ENCODE measurements around the gene ECSIT.

DNA sequence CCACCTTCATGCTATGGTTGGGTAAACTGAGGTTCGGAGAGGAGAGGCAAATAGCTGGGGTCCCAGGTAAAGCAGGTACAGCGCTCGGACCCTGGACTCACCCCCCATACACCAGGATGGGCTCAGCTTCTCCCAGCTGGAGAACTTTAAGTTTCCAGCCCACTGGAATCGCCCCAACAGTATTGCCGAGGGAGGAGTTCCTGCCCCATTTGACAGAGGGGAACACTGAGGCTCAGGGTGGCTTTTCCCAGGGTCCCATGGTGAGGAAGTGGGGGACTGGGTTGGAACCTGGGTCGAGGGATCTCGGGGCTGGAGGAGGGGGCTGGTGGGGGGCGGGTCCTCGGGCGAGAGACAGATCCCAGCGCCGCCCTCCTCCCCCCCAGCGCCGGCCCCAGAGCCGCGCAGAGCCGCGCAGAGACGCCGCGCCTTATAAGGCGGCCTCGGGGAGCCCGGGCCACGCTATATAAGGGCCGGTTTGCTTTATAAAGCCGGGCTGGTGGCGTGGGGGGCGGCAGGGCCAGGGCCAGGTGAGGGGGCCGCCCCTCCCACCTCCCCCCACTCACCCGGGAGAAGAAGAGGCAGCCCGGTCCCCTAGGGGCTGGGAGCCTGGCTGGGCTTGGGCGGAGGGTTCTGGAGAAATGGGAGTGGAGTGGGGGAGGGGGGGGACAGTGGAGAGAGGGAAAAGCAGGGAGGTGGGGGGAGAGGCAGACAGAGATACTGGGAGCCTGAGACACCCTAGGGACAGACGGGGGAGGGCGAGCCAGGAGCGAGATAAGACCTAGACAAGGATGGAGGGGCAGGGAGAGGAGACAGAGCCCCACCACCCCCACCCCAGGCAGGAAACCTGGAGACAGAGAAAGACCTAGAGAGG is 10.8 kb upstream of the ECSIT start:
- TF ChIP-seq GATA2 (IDR thresholded peaks at IDR 0.05; ENCODE audit: low read depth, low read length): no peak
- TF ChIP-seq GATA3 (IDR thresholded peaks at IDR 0.05; ENCODE audit: low read depth, low read length): no peak
